ENCODE data around the gene GPR68.
A peak's percentile ranks its signal among the peaks of the same experiment; 100 is the strongest.
"Not testable (repeated sequence)": the region's sequence is repeated elsewhere in the genome, so short reads cannot be mapped to it uniquely, and the experiment has no call there.

GPR68 gene

GRCh38 chr14:91230397-91231035, 14.0 kb downstream of the GPR68 start:
- DNase-seq (ENCODE audit: extremely low read depth in 1 of 2, low read depth in 1 of 2): no peak

GRCh38 chr14:91229743-91230200, 14.7 kb downstream of the GPR68 start:
- DNase-seq (ENCODE audit: extremely low read depth in 1 of 2, low read depth in 1 of 2): peak in 1 of 2 donors; percentile 68

GRCh38 chr14:91229005-91229382, 15.5 kb downstream of the GPR68 start:
- no peak for DNase-seq (ENCODE audit: extremely low read depth in 1 of 2, low read depth in 1 of 2)

GRCh38 chr14:91228112-91229004, 16.1 kb downstream of the GPR68 start:
- DNase-seq (ENCODE audit: extremely low read depth in 1 of 2, low read depth in 1 of 2): peak; percentile 75 to 91

- DNase-seq (ENCODE audit: extremely low read depth in 1 of 2, low read depth in 1 of 2): no peak
These were observed 17.3 kb downstream of the GPR68 start for GRCh38 chr14:91227183-91227628.

GRCh38 chr14:91226360-91226759, 18.1 kb downstream of the GPR68 start:
- not testable (repeated sequence) for DNase-seq (ENCODE audit: extremely low read depth in 1 of 2, low read depth in 1 of 2)

GRCh38 chr14:91225025-91225424, 19.5 kb downstream of the GPR68 start:
- DNase-seq (ENCODE audit: extremely low read depth in 1 of 2, low read depth in 1 of 2): no peak

GRCh38 chr14:91223028-91223783, 21.3 kb downstream of the GPR68 start:
- DNase-seq (ENCODE audit: extremely low read depth in 1 of 2, low read depth in 1 of 2): no peak

GRCh38 chr14:91221270-91221669, 23.2 kb downstream of the GPR68 start:
- no peak for DNase-seq (ENCODE audit: extremely low read depth in 1 of 2, low read depth in 1 of 2)

GRCh38 chr14:91220581-91221000, 23.9 kb downstream of the GPR68 start:
- no peak for DNase-seq (ENCODE audit: extremely low read depth in 1 of 2, low read depth in 1 of 2)

GRCh38 chr14:91219517-91220389, 24.8 kb downstream of the GPR68 start:
- DNase-seq (ENCODE audit: extremely low read depth in 1 of 2, low read depth in 1 of 2): no peak

GRCh38 chr14:91218014-91218413, 26.5 kb downstream of the GPR68 start:
- DNase-seq (ENCODE audit: extremely low read depth in 1 of 2, low read depth in 1 of 2): no peak

- DNase-seq (ENCODE audit: extremely low read depth in 1 of 2, low read depth in 1 of 2): no peak
These were observed 27.7 kb downstream of the GPR68 start for GRCh38 chr14:91216731-91217226.

GRCh38 chr14:91215381-91215780, 29.1 kb downstream of the GPR68 start:
- no peak for DNase-seq (ENCODE audit: extremely low read depth in 1 of 2, low read depth in 1 of 2)

GRCh38 chr14:91214306-91214705, 30.2 kb downstream of the GPR68 start:
- DNase-seq (ENCODE audit: extremely low read depth in 1 of 2, low read depth in 1 of 2): no peak

GRCh38 chr14:91211017-91211416, 33.5 kb downstream of the GPR68 start:
- DNase-seq (ENCODE audit: extremely low read depth in 1 of 2, low read depth in 1 of 2): no peak

- DNase-seq (ENCODE audit: extremely low read depth in 1 of 2, low read depth in 1 of 2): no peak
These were observed 37.5 kb downstream of the GPR68 start for GRCh38 chr14:91207008-91207407.

GRCh38 chr14:91205459-91205858, 39.0 kb downstream of the GPR68 start:
- DNase-seq (ENCODE audit: extremely low read depth in 1 of 2, low read depth in 1 of 2): no peak

GRCh38 chr14:91204657-91205056, 39.8 kb downstream of the GPR68 start:
- no peak for DNase-seq (ENCODE audit: extremely low read depth in 1 of 2, low read depth in 1 of 2)

All from stimulated activated CD8-positive, alpha-beta memory T cell treated with anti-CD3 and anti-CD28 coated beads, Interleukin-7, amount 100 ng/mL, for 48 hours (primary cell).